Ovary (tissue), 3 donors: Measurements from ENCODE around the gene RORC.

Experiments used
- CTCF ChIP-seq, 3 donors: fragments of 450-650 bp in 2 of 3; fragments of 200-600 bp in 1 of 3; IDR thresholded peaks; one replicate each; pipeline versions ENCODE4 v1.5.1 to v1.8.0; 2016 to 2022; ENCODE audit warnings: antibody characterized with exemption in 3 of 3, mild to moderate bottlenecking in 1 of 3
- POLR2A ChIP-seq: fragments of 450-650 bp; IDR thresholded peaks from one replicate; pipeline ENCODE4 v1.6.1; 2017; ENCODE audit warnings: antibody characterized with exemption, mild to moderate bottlenecking, moderate library complexity
- donor health status: DM: no; HTN: no; CAD: no.

- TF ChIP-seq CTCF (IDR thresholded peaks at IDR 0.05) (no peak), POLR2A (no peak)
Measured at GRCh38 chr1:151839457-151840403, 8.1 kb upstream of the RORC start, which contains the start of gene C2CD4D.
